ENCODE results near the gene HMX1. TPM values are rescaled to one million over a fixed set of nuclear protein-coding genes. Genes with fewer than 3 reads are reported as not detected.

The HMX1 gene
- total and polyA plus RNA-seq, 2 donors (not counting 1 experiment from before 2014, with no cell fraction given), result not detected

- H3K4me3 ChIP-seq (ENCODE audit: control extremely low read depth in 1 of 5, extremely low read depth in 1 of 5, insufficient read depth in 1 of 5, low read depth in 2 of 5, low read length in 4 of 5), result no peak overlapping the region
- ChIA-PET CTCF (no interaction called here), POLR2A (no interaction called here)
- H3K4me2 ChIP-seq (replicated peaks; ENCODE audit: low read depth, low read length, poor library complexity, severe bottlenecking), result no peak overlapping the region
- H3K4me1 ChIP-seq (ENCODE audit: control insufficient read depth in 2 of 2, insufficient read depth in 2 of 2, low read length in 2 of 2), result no peaks in the 10 kb centered on the region
- ATAC-seq (ENCODE audit: low read depth) (no peak), DNase-seq (no peak)
- Mint-ChIP-seq H3K4me1 (no peaks in the 10 kb centered on the region), H3K9me3 (ENCODE audit: insufficient read depth) (no peaks in the 10 kb centered on the region), H3K27me3 (peaks cover 7% of the 10 kb centered on the region), H3K4me3 (no peak overlapping the region), H3K27ac (no peak overlapping the region)
- no peaks in the 10 kb centered on the region for H4K20me1 ChIP-seq (ENCODE audit: control insufficient read depth, insufficient read depth, low read length, poor library complexity, severe bottlenecking)
- H3K36me3 ChIP-seq (replicated peaks in 1 of 2; ENCODE audit: control extremely low read depth in 1 of 2, control insufficient read depth in 1 of 2, extremely low read depth in 1 of 2, insufficient read depth in 2 of 2, low read length in 1 of 2), result no peaks in the 10 kb centered on the region
- no peak overlapping the region for H2AFZ ChIP-seq (ENCODE audit: insufficient read depth, low read depth, low read length, poor library complexity, severe bottlenecking)
- 71% methylated on average over 13 of the region's 14 CpGs for WGBS (ENCODE audit: insufficient coverage)
- intact Hi-C loops (cut with micrococcal nuclease), result no loop called here
- peaks cover 0 to 29% (median 3%) of the 10 kb centered on the region in 3 donors for H3K9me3 ChIP-seq (ENCODE audit: control extremely low read depth in 1 of 3, control insufficient read depth in 2 of 3, insufficient read depth in 1 of 3, low read length in 2 of 3)
- no peak for TF ChIP-seq CTCF (IDR thresholded peaks at IDR 0.05)
- TF ChIP-seq EZH2 (IDR thresholded peaks at IDR 0.05; ENCODE audit: borderline replicate concordance, insufficient read depth, low read depth, low read length, poor library complexity, severe bottlenecking), result no peak
- no peaks in the 10 kb centered on the region for H3K79me2 ChIP-seq (ENCODE audit: control insufficient read depth, insufficient read depth, low read length)
- H3K9ac ChIP-seq (ENCODE audit: low read length), result no peak overlapping the region
- no peak overlapping the region for H3K27ac ChIP-seq (ENCODE audit: low read length in 2 of 2)
- H3K27me3 ChIP-seq (replicated peaks in 1 of 4; ENCODE audit: control extremely low read depth in 1 of 4, control insufficient read depth in 3 of 4, insufficient read depth in 4 of 4, low read length in 3 of 4), result peaks cover 0 to under 1% (median 0%) of the 10 kb centered on the region in 4 experiments
Measured at GRCh38 chr4:8848507-8849265, 23.0 kb downstream of the HMX1 start.

GRCh38 chr4:8847764-8848163 is 23.9 kb downstream of the HMX1 start:
- CTCF ChIA-PET, result no interaction called here
- 8% methylated on average over 5 of the region's 10 CpGs for WGBS (ENCODE audit: insufficient coverage)
- Histone ChIP-seq H3K4me1 (ENCODE audit: control insufficient read depth in 2 of 2, insufficient read depth in 2 of 2, low read length in 2 of 2) (no peaks in the 10 kb centered on the region), H3K79me2 (ENCODE audit: control insufficient read depth, insufficient read depth, low read length) (no peaks in the 10 kb centered on the region), H3K4me2 (replicated peaks; ENCODE audit: low read depth, low read length, poor library complexity, severe bottlenecking) (no peak overlapping the region), H3K27ac (ENCODE audit: low read length in 2 of 2) (no peak overlapping the region), H3K9me3 (ENCODE audit: control extremely low read depth in 1 of 3, control insufficient read depth in 2 of 3, insufficient read depth in 1 of 3, low read length in 2 of 3) (peaks cover 0 to 27% (median 0%) of the 10 kb centered on the region in 3 donors), H4K20me1 (ENCODE audit: control insufficient read depth, insufficient read depth, low read length, poor library complexity, severe bottlenecking) (no peaks in the 10 kb centered on the region), H3K27me3 (replicated peaks in 1 of 4; ENCODE audit: control extremely low read depth in 1 of 4, control insufficient read depth in 3 of 4, insufficient read depth in 4 of 4, low read length in 3 of 4) (no peaks in the 10 kb centered on the region), H2AFZ (ENCODE audit: insufficient read depth, low read depth, low read length, poor library complexity, severe bottlenecking) (no peak overlapping the region), H3K4me3 (ENCODE audit: control extremely low read depth in 1 of 5, extremely low read depth in 1 of 5, insufficient read depth in 1 of 5, low read depth in 2 of 5, low read length in 4 of 5) (no peak overlapping the region), H3K9ac (ENCODE audit: low read length) (no peak overlapping the region), H3K36me3 (replicated peaks in 1 of 2; ENCODE audit: control extremely low read depth in 1 of 2, control insufficient read depth in 1 of 2, extremely low read depth in 1 of 2, insufficient read depth in 2 of 2, low read length in 1 of 2) (no peaks in the 10 kb centered on the region)
- no peak for DNase-seq
- ATAC-seq (ENCODE audit: low read depth), result no peak
- POLR2A ChIA-PET, result no interaction called here
- Mint-ChIP-seq H3K27me3 (peaks cover 7% of the 10 kb centered on the region), H3K9me3 (ENCODE audit: insufficient read depth) (peaks cover 3% of the 10 kb centered on the region), H3K4me1 (no peaks in the 10 kb centered on the region), H3K27ac (no peak overlapping the region), H3K4me3 (no peak overlapping the region)
- TF ChIP-seq CTCF (IDR thresholded peaks at IDR 0.05) (no peak), EZH2 (IDR thresholded peaks at IDR 0.05; ENCODE audit: borderline replicate concordance, insufficient read depth, low read depth, low read length, poor library complexity, severe bottlenecking) (no peak)
- intact Hi-C loops (cut with micrococcal nuclease), result no loop called here

Measured in B cell (primary cell).